B cell (primary cell): ENCODE results near the gene ADAM12. TPM values are rescaled to one million over a fixed set of nuclear protein-coding genes. Genes with fewer than 3 reads are reported as not detected.

Experiments
- ATAC-seq: fragments of 200-7000 bp; cut with Tn5 transposase; one replicate; pipeline ENCODE4 v1.10.0; 2021; ENCODE audit warnings: low read depth, mild to moderate bottlenecking, moderate number of reproducible peaks, moderate library complexity
- CTCF ChIA-PET: fragments of 350-600 bp; sonication (Branson Sonifier 250); formaldehyde crosslinking; loops from one replicate; lab custom pipeline; 2021; ENCODE audit warnings: antibody characterized with exemption, inconsistent platforms; lab: Charles Lee
- POLR2A ChIA-PET: fragments of 350-600 bp; sonication (Branson Sonifier 250); formaldehyde crosslinking; loops from one replicate; lab custom pipeline; 2021; ENCODE audit warnings: antibody characterized with exemption; lab: Charles Lee
- DNase-seq: peaks from one replicate; pipeline ENCODE4 v3.0.0; 2013
- H2AFZ ChIP-seq: 2 replicates; pipeline ENCODE4 v1.6.1; 2012; ENCODE audit warnings: mild to moderate bottlenecking, low read depth, low read length; ENCODE audit not compliant: insufficient read depth, poor library complexity, severe bottlenecking
- H3K27ac ChIP-seq, 2 donors: 1 replicate in 1 of 2; 2 replicates in 1 of 2; pipeline ENCODE4 v1.5.1; 2012 to 2013; ENCODE audit warnings: low read length in 2 of 2, mild to moderate bottlenecking in 2 of 2, moderate library complexity in 1 of 2
- H3K27me3 ChIP-seq, 4 experiments: fragments of 200-600 bp in 1 of 4; sonication (generic) in 1 of 4; replicated peaks in 1 of 4; 1 replicate in 2 of 4; 2 replicates in 2 of 4; pipeline versions ENCODE4 v1.6.1 to v1.7.0; 2013 to 2016; ENCODE audit warnings: low read length in 3 of 4, mild to moderate bottlenecking in 2 of 4, mixed read lengths in 1 of 4, moderate library complexity in 1 of 4; ENCODE audit not compliant: insufficient read depth in 4 of 4, control insufficient read depth in 3 of 4; ENCODE audit errors: control extremely low read depth in 1 of 4
- H3K36me3 ChIP-seq, 2 experiments: replicated peaks in 1 of 2; 1 replicate in 1 of 2; 2 replicates in 1 of 2; pipeline versions ENCODE4 v1.6.1 to v1.7.1; 2013; ENCODE audit warnings: low read length in 1 of 2; ENCODE audit not compliant: insufficient read depth in 2 of 2, control insufficient read depth in 1 of 2; ENCODE audit errors: control extremely low read depth in 1 of 2, extremely low read depth in 1 of 2
- H3K4me1 ChIP-seq, 2 donors: fragments of 200-600 bp in 1 of 2; sonication (generic) in 1 of 2; 1 replicate in 1 of 2; 2 replicates in 1 of 2; pipeline versions ENCODE4 v1.5.1 to v1.6.1; 2013 to 2017; ENCODE audit warnings: low read length in 2 of 2; ENCODE audit not compliant: control insufficient read depth in 2 of 2, insufficient read depth in 2 of 2
- H3K4me2 ChIP-seq: replicated peaks from 2 replicates; pipeline ENCODE3; 2012; ENCODE audit warnings: mild to moderate bottlenecking, low read depth, low read length; ENCODE audit not compliant: poor library complexity, severe bottlenecking
- H3K4me3 ChIP-seq, 5 experiments: fragments of 200-600 bp in 1 of 5; sonication (generic) in 1 of 5; 1 replicate in 3 of 5; 2 replicates in 2 of 5; pipeline versions ENCODE4 v1.5.1 to v1.7.0; 2011 to 2016; ENCODE audit warnings: low read length in 4 of 5, mild to moderate bottlenecking in 4 of 5, low read depth in 2 of 5, control low read depth in 1 of 5, moderate library complexity in 1 of 5; ENCODE audit not compliant: insufficient read depth in 1 of 5; ENCODE audit errors: control extremely low read depth in 1 of 5, extremely low read depth in 1 of 5
- H3K79me2 ChIP-seq: fragments of 200-600 bp; sonication (generic); one replicate; pipeline ENCODE4 v1.6.0; 2016; ENCODE audit warnings: low read length; ENCODE audit not compliant: control insufficient read depth, insufficient read depth
- H3K9ac ChIP-seq: fragments of 200-600 bp; sonication (generic); 2 replicates; pipeline ENCODE4 v1.6.1; 2017; ENCODE audit warnings: mild to moderate bottlenecking, low read length, moderate library complexity
- H3K9me3 ChIP-seq, 3 donors: one replicate each; pipeline versions ENCODE4 v1.6.1 to v1.7.1; 2013; ENCODE audit warnings: low read length in 2 of 3; ENCODE audit not compliant: control insufficient read depth in 2 of 3, insufficient read depth in 1 of 3; ENCODE audit errors: control extremely low read depth in 1 of 3
- H4K20me1 ChIP-seq: 2 replicates; pipeline ENCODE4 v1.6.0; 2012; ENCODE audit warnings: mild to moderate bottlenecking, low read length; ENCODE audit not compliant: insufficient read depth, control insufficient read depth, poor library complexity, severe bottlenecking
- H3K27ac Mint-ChIP-seq: one replicate; pipeline ENCODE4 v1.8.0; 2021; ENCODE audit warnings: mixed read lengths
- H3K27me3 Mint-ChIP-seq: one replicate; pipeline ENCODE4 v1.8.0; 2021; ENCODE audit warnings: mixed read lengths
- H3K4me1 Mint-ChIP-seq: one replicate; pipeline ENCODE4 v1.8.0; 2021; ENCODE audit warnings: mixed read lengths
- H3K4me3 Mint-ChIP-seq: one replicate; pipeline ENCODE4 v1.8.0; 2021; ENCODE audit warnings: mixed read lengths
- H3K9me3 Mint-ChIP-seq: one replicate; pipeline ENCODE4 v1.8.0; 2022; ENCODE audit warnings: mixed read lengths; ENCODE audit not compliant: insufficient read depth
- CTCF ChIP-seq: fragments of 200-600 bp; IDR thresholded peaks from one replicate; pipeline ENCODE4 v1.8.0; 2022; ENCODE audit warnings: antibody characterized with exemption, mild to moderate bottlenecking
- EZH2 ChIP-seq: IDR thresholded peaks from 2 replicates; pipeline ENCODE4 v1.6.1; 2012; ENCODE audit warnings: borderline replicate concordance, low read depth, mild to moderate bottlenecking, moderate library complexity, low read length; ENCODE audit not compliant: insufficient read depth, poor library complexity, severe bottlenecking
- WGBS: methylation state at CpG from one replicate; pipeline ENCODE4 v1.1.5; 2013; ENCODE audit warnings: missing lambda C conversion rate; ENCODE audit not compliant: insufficient coverage; 5-methylcytosine and 5-hydroxymethylcytosine counted together
- intact Hi-C: fragments of 100-400 bp; cut with micrococcal nuclease; formaldehyde crosslinking; loops from one replicate; pipeline ENCODE4 v1.10.0; 2022
- polyA plus RNA-seq: library from polyadenylated mRNA; depleted of rRNA; stranded (reverse); fragments of >200 nt; gene quantifications from 2 replicates; pipeline ENCODE4 v1.2.3, GENCODE V29; 2012
- total RNA-seq, 2 donors: library from RNA; stranded (reverse); fragments of 120-200 nt in 1 of 2; gene quantifications; 1 replicate in 1 of 2; 2 replicates in 1 of 2; pipeline versions ENCODE4 v1.2.3 to v1.2.4, GENCODE V29; 2013 to 2022

The ADAM12 gene
- total and polyA plus RNA-seq, 2 donors (not counting 1 experiment from before 2014, with no cell fraction given): 0.01 to 0.22 TPM

GRCh38 chr10:126135177-126135576, 253.1 kb downstream of the ADAM12 start:
- intact Hi-C loops: no loop called here
- ATAC-seq: no peak

More at GRCh38 chr10:126135177-126135576, 253.1 kb downstream of the ADAM12 start:
- Histone ChIP-seq H3K4me2 (no peak overlapping the region), H3K79me2 (no peaks in the 10 kb centered on the region), H3K27me3 (no peaks in the 10 kb centered on the region), H3K4me3 (no peak overlapping the region), H3K36me3 (no peaks in the 10 kb centered on the region), H3K9me3 (peaks cover 0 to 3% (median 0%) of the 10 kb centered on the region in 3 donors), H3K9ac (no peak overlapping the region), H3K27ac (no peak overlapping the region), H2AFZ (no peak overlapping the region), H4K20me1 (no peaks in the 10 kb centered on the region), H3K4me1 (peaks cover 0 to 9% of the 10 kb centered on the region in 2 donors)
- Mint-ChIP-seq H3K4me1 (peaks cover 3% of the 10 kb centered on the region), H3K4me3 (no peak overlapping the region), H3K27me3 (peaks cover 3% of the 10 kb centered on the region), H3K27ac (no peak overlapping the region), H3K9me3 (no peaks in the 10 kb centered on the region)
- TF ChIP-seq EZH2 (no peak), CTCF (no peak)
- no peak for DNase-seq
- POLR2A ChIA-PET: no interaction called here
- CTCF ChIA-PET: no interaction called here
- 100% methylated on average over 2 of the region's 4 CpGs for WGBS
